ENCODE measurements around the gene WDR35.

Gene WDR35

DNA sequence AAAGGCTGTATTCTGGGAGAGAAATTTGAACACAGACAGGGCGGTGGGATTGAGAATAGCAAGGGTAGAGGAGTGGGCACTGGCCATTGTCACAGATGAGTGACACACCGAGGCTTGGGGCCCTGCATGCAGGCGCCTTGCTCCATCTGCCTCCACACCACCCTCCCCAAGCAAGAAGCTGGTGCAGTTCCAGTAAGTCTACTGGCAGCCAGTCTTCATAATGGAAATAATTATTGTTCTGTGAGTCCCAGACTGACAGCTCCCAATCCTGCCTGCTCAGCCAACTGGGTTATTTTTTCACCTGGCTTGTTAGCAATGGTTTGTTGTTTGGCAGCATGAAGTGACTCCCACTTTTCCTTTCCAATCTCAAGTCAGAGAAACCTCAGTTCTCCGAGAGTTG is 101.1 kb downstream of the WDR35 start:
- no peak for DNase-seq (ENCODE audit: low read depth)
- TF ChIP-seq, protein P1, sequence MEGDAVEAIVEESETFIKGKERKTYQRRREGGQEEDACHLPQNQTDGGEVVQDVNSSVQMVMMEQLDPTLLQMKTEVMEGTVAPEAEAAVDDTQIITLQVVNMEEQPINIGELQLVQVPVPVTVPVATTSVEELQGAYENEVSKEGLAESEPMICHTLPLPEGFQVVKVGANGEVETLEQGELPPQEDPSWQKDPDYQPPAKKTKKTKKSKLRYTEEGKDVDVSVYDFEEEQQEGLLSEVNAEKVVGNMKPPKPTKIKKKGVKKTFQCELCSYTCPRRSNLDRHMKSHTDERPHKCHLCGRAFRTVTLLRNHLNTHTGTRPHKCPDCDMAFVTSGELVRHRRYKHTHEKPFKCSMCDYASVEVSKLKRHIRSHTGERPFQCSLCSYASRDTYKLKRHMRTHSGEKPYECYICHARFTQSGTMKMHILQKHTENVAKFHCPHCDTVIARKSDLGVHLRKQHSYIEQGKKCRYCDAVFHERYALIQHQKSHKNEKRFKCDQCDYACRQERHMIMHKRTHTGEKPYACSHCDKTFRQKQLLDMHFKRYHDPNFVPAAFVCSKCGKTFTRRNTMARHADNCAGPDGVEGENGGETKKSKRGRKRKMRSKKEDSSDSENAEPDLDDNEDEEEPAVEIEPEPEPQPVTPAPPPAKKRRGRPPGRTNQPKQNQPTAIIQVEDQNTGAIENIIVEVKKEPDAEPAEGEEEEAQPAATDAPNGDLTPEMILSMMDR (IDR thresholded peaks at IDR 0.05; ENCODE audit: low read depth, low read length, missing control alignments) = no peak
- H3K4me3 ChIP-seq (ENCODE audit: low read depth, low read length) = no peak overlapping the region

GRCh38 chr2:19887510-19887909 is 102.4 kb downstream of the WDR35 start:
- DNase-seq (ENCODE audit: low read depth) = no peak
- no peak overlapping the region for H3K4me3 ChIP-seq (ENCODE audit: low read depth, low read length)
- TF ChIP-seq, protein P1 (IDR thresholded peaks at IDR 0.05; ENCODE audit: low read depth, low read length, missing control alignments) = no peak

- TF ChIP-seq, protein P1 (IDR thresholded peaks at IDR 0.05; ENCODE audit: low read depth, low read length, missing control alignments) = no peak
Measured at GRCh38 chr2:19886261-19886660, 103.6 kb downstream of the WDR35 start.

GRCh38 chr2:19885791-19886190 is 104.1 kb downstream of the WDR35 start:
- no peak for DNase-seq (ENCODE audit: low read depth)
- TF ChIP-seq, protein P1 (IDR thresholded peaks at IDR 0.05; ENCODE audit: low read depth, low read length, missing control alignments) = no peak
- H3K4me3 ChIP-seq (ENCODE audit: low read depth, low read length) = no peak overlapping the region

More at GRCh38 chr2:19886261-19886660, 103.6 kb downstream of the WDR35 start:
- H3K4me3 ChIP-seq (ENCODE audit: low read depth, low read length) = no peak overlapping the region
- DNase-seq (ENCODE audit: low read depth) = no peak

DNA sequence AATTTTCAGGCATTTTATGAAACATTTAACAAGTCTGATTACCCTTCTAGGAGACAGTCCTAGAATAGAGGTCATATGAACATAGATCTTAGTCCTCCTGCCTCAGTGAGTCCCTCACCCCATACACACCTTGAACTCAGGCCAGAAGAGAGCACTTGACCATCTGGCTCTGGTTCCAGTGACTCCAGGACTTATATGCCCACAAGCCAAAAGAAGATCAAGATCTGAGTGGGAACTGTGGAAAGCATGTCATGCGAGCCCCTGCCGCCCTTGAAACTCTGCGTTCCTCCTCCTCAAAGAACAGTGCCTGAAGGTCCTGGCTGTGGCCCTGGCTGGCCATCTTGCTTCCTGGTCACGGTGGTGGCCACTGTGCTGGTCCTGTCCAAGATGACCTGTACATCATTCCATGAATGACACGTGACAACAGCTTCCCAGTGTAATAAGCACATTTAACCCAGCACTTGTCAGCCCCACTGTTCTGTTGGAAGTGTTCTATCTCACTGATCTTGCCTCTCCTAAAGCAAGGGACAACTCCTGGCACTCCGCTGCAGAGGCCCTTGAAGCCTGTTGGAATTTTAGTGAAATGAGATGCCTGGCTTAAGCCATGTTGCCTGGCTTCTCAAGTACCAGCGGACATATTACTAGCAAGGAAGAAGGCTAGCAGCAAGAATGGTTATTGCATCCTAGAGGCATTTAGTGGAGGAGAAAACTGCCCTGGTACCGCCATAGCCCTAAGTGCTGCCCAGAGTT is 105.8 kb downstream of the WDR35 start:
- H3K4me3 ChIP-seq (ENCODE audit: low read depth, low read length) = no peak overlapping the region
- no peak for DNase-seq (ENCODE audit: low read depth)
- TF ChIP-seq, protein P1 (IDR thresholded peaks at IDR 0.05; ENCODE audit: low read depth, low read length, missing control alignments) = no peak

- no peak overlapping the region for H3K4me3 ChIP-seq (ENCODE audit: low read depth, low read length)
- DNase-seq (ENCODE audit: low read depth) = no peak
- TF ChIP-seq, protein P1 (IDR thresholded peaks at IDR 0.05; ENCODE audit: low read depth, low read length, missing control alignments) = no peak
Measured at GRCh38 chr2:19883486-19883885, 106.4 kb downstream of the WDR35 start.

DNA sequence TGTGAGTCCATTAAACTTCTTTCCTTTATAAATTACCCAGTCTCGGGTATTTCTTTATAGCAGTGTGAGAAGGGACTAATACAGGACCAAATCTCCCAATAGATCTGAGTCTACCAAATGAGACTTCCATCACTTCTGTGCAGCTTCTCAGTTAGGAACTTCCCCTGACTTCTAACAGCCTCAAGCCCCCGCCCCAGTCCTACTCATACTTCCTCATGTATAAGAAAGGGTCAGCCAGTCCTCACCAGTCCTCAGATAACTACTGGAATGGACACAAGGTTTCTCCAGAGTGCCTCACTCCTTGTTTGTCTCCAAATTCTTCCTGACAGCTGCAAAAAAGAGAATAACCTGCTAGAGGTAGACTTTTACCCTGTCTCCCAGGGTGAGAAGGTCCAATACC is 107.6 kb downstream of the WDR35 start:
- DNase-seq (ENCODE audit: low read depth) = no peak
- H3K4me3 ChIP-seq (ENCODE audit: low read depth, low read length) = no peak overlapping the region
- TF ChIP-seq, protein P1 (IDR thresholded peaks at IDR 0.05; ENCODE audit: low read depth, low read length, missing control alignments) = no peak
